K562 (cell line): ENCODE data around the gene MBOAT1. TPM values are rescaled to one million over a fixed set of nuclear protein-coding genes. Genes with fewer than 3 reads are reported as not detected.

Experiments used
- BRCA1 ChIP-seq, 2 experiments: fragments of 450-650 bp in 1 of 2; sonication (generic) in 1 of 2; formaldehyde crosslinking in 1 of 2; IDR thresholded peaks; 2 replicates each; pipeline versions ENCODE4 v1.5.0 to v1.6.1; 2017 to 2020; ENCODE audit warnings: mild to moderate bottlenecking in 1 of 2, missing genetic modification reagents in 1 of 2
- CREM ChIP-seq: IDR thresholded peaks from 2 replicates; pipeline ENCODE4 v1.6.1; 2014; ENCODE audit warnings: antibody characterized with exemption, low read depth
- ELF1 ChIP-seq: fragments of 200-800 bp; sonication (Bioruptor generic); IDR thresholded peaks from 2 replicates; pipeline ENCODE4 v1.6.1; 2016; ENCODE audit warnings: missing genetic modification characterization, missing compliant biosample characterization
- HDAC2 ChIP-seq: fragments of 450-650 bp; IDR thresholded peaks from 2 replicates; pipeline ENCODE4 v1.6.1; 2016; ENCODE audit warnings: mild to moderate bottlenecking
- HDAC6 ChIP-seq: IDR thresholded peaks from 2 replicates; pipeline ENCODE4 v1.6.1; 2012; ENCODE audit warnings: low read depth, mild to moderate bottlenecking, control low read depth, inconsistent platforms, low read length, moderate library complexity
- KAT7 ChIP-seq: sonication (generic); formaldehyde crosslinking; IDR thresholded peaks from 2 replicates; pipeline ENCODE4 v1.8.0; 2022; ENCODE audit warnings: missing genetic modification reagents, mild to moderate bottlenecking, borderline replicate concordance
- LARP7 ChIP-seq: fragments of 450-650 bp; IDR thresholded peaks from 2 replicates; pipeline ENCODE4 v1.6.1; 2016
- MCM7 ChIP-seq, 2 experiments: fragments of 450-650 bp; IDR thresholded peaks; 2 replicates each; pipeline ENCODE4 v1.6.1; 2016 to 2018
- NFYB ChIP-seq: IDR thresholded peaks from 2 replicates; pipeline ENCODE4 v1.6.1; 2011; ENCODE audit warnings: mild to moderate bottlenecking, moderate library complexity; ENCODE audit not compliant: insufficient read length; ENCODE audit errors: extremely low read depth
- NR3C1 ChIP-seq: sonication (generic); formaldehyde crosslinking; IDR thresholded peaks from 2 replicates; pipeline ENCODE4 v1.8.1; 2022; ENCODE audit warnings: missing genetic modification reagents
- PCBP2 ChIP-seq: fragments of 200-400 bp; formaldehyde crosslinking; IDR thresholded peaks from 2 replicates; pipeline ENCODE4 v1.6.1; 2018; ENCODE audit warnings: low read length, low read depth, mild to moderate bottlenecking, moderate library complexity; ENCODE audit not compliant: poor library complexity, severe bottlenecking
- PHB ChIP-seq: fragments of 250-450 bp; sonication (Bioruptor Pico); IDR thresholded peaks from 2 replicates; pipeline ENCODE4 v1.5.0; 2021
- POLR2AphosphoS2 ChIP-seq: IDR thresholded peaks from 2 replicates; pipeline ENCODE4 v1.6.1; 2012; ENCODE audit warnings: low read length, improper control_type of control experiment
- PTTG1 ChIP-seq: fragments of 450-650 bp; IDR thresholded peaks from 2 replicates; pipeline ENCODE4 v1.6.1; 2016; ENCODE audit warnings: low read depth, mild to moderate bottlenecking, missing genetic modification characterization, missing compliant biosample characterization
- SIX5 ChIP-seq, 2 experiments: IDR thresholded peaks; 2 replicates each; pipeline ENCODE4 v1.6.1; 2011; ENCODE audit warnings: low read length in 2 of 2, borderline replicate concordance in 1 of 2, low read depth in 1 of 2, mild to moderate bottlenecking in 1 of 2, moderate library complexity in 1 of 2; ENCODE audit not compliant: insufficient read depth in 1 of 2
- SMAD4 ChIP-seq: fragments of 250-450 bp; sonication (Bioruptor Pico); conservative IDR thresholded peaks from 2 replicates; pipeline ENCODE4 v1.8.0; 2021; ENCODE audit warnings: inconsistent platforms, mild to moderate bottlenecking, moderate library complexity
- SPI1 ChIP-seq: IDR thresholded peaks from 2 replicates; pipeline ENCODE4 v1.6.1; 2011; ENCODE audit warnings: low read depth, low read length, control low read depth, borderline replicate concordance
- TEAD2 ChIP-seq: fragments of 450-650 bp; IDR thresholded peaks from 2 replicates; pipeline ENCODE4 v1.6.1; 2016; ENCODE audit warnings: missing genetic modification characterization, control low read depth, missing compliant biosample characterization
- ZNF766 ChIP-seq: fragments of 200-800 bp; sonication (Bioruptor generic); conservative IDR thresholded peaks from 2 replicates; pipeline ENCODE4 v1.6.1; 2016; ENCODE audit warnings: missing genetic modification characterization, missing compliant biosample characterization
- polyA plus RNA-seq, 8 experiments: library from polyadenylated mRNA; depleted of rRNA in 4 of 8; stranded (reverse) in 5 of 8; unstranded in 3 of 8; fragments of >200 nt; fragmentation: Nextera tagmentation in 2 of 8; fragmentation: Illumina TruSeq in 1 of 8; extraction: Ambion mirVana in 2 of 8; extraction: Trizol in 1 of 8; gene quantifications; 2 replicates each; pipeline versions ENCODE4 v1.2.1 to v1.2.3, GENCODE V29; 2011 to 2014; ENCODE audit warnings: inconsistent platforms in 1 of 8, missing spikeins in 1 of 8
- total RNA-seq, 7 experiments: library from RNA; depleted of rRNA in 6 of 7; stranded (reverse); fragments of >200 nt in 6 of 7; fragmentation: Illumina TruSeq in 2 of 7; extraction: Trizol in 2 of 7; gene quantifications; 2 replicates each; pipeline versions ENCODE4 v1.2.1 to v1.2.3, GENCODE V29; 2011 to 2021; ENCODE audit warnings: low replicate concordance in 1 of 7
- TF ChIP-seq, protein P1 (sequence below), 3 experiments: fragments of 200-800 bp in 1 of 3; fragments of 250-450 bp in 1 of 3; fragments of 450-650 bp in 1 of 3; sonication (Bioruptor Pico) in 1 of 3; sonication (Bioruptor generic) in 1 of 3; formaldehyde crosslinking in 1 of 3; IDR thresholded peaks; 2 replicates each; pipeline versions ENCODE4 v1.6.1 to v1.8.0; 2016 to 2022; ENCODE audit warnings: mild to moderate bottlenecking in 2 of 3, missing genetic modification characterization in 2 of 3, missing compliant biosample characterization in 1 of 3, moderate library complexity in 1 of 3
- TF ChIP-seq, protein P2 (sequence below), 2 experiments: fragments of 250-450 bp in 1 of 2; fragments of 450-650 bp in 1 of 2; sonication (Bioruptor Pico) in 1 of 2; IDR thresholded peaks; 2 replicates each; pipeline versions ENCODE4 v1.6.1 to v1.8.0; 2016 to 2021; ENCODE audit warnings: mild to moderate bottlenecking in 2 of 2, moderate library complexity in 2 of 2, missing compliant biosample characterization in 1 of 2, missing genetic modification characterization in 1 of 2

Gene MBOAT1
- total and polyA plus RNA-seq, 9 of the 15 experiments (the other 6 are each of a cell fraction or from before 2014, with no cell fraction given), result 0.13 to 16.5 (median 10.3) TPM

DNA sequence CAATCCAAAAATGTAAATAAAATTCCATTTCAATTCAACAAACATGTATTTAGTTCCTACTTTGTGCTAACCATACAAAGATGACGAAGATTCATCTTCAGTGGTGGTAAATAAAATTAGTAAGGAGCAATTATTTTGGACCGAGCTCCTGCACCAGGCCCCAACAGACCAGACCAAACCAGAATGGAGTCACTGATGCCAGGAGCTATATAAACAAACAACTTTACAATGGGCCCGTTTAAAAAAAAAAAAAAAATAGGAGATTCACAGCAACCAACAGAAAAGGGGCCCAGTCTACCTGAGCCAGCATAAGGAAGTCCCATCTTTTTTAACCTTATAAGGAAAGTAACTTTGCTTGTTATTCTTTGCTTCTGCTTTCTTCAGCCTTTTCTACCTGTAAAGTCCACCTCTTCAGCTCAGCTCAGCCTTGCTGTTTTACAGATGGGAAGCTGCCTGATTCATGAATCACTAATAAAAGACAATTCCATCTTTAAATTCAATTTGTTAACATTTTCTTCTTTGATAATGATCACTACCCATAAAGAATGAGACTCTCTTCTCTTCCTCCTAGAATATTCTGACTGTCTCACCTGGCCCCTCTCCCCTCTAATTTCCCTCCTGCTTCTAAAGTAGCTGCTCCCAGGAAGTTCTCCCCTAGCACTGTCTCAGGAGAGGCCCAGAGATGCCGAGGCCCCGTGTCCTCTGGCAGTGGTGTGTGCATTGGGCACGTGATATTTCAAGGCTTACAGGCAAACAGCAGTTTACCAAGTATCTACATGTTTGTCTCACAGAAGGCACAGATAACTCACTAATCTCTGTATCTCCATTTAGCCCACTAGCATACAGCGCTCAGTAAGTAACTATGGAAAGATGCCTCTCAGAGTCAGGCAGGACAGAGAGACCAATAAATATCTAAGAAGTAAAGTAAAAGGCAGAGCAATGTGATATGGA is 8.4 kb downstream of the MBOAT1 start (continued):
- TF ChIP-seq SMAD4 (CRISPR knock-in tag), result peak; percentile 93
- TF ChIP-seq NR3C1, result no peak
- TF ChIP-seq ZNF766 (CRISPR knock-in tag), result peak; percentile 84
- no peak for TF ChIP-seq KAT7 (CRISPR knock-in tag)
- TF ChIP-seq CREM, result no peak
- no peak for TF ChIP-seq NFYB
- TF ChIP-seq HDAC2, result no peak
- no peak for TF ChIP-seq SPI1
- no peak for TF ChIP-seq HDAC6
- TF ChIP-seq TEAD2 (tag), result peak; percentile 67
- no peak for TF ChIP-seq PHB (CRISPR knock-in tag)
- no peak for TF ChIP-seq BRCA1 (IDR thresholded peaks at IDR 0.05)
- TF ChIP-seq BRCA1 (CRISPR knock-in tag; IDR thresholded peaks at IDR 0.05), result no peak
- TF ChIP-seq PTTG1, result peak; percentile 93
- TF ChIP-seq LARP7, result no peak
- no peak for TF ChIP-seq MCM7 (IDR thresholded peaks at IDR 0.05)
- TF ChIP-seq, protein P1, sequence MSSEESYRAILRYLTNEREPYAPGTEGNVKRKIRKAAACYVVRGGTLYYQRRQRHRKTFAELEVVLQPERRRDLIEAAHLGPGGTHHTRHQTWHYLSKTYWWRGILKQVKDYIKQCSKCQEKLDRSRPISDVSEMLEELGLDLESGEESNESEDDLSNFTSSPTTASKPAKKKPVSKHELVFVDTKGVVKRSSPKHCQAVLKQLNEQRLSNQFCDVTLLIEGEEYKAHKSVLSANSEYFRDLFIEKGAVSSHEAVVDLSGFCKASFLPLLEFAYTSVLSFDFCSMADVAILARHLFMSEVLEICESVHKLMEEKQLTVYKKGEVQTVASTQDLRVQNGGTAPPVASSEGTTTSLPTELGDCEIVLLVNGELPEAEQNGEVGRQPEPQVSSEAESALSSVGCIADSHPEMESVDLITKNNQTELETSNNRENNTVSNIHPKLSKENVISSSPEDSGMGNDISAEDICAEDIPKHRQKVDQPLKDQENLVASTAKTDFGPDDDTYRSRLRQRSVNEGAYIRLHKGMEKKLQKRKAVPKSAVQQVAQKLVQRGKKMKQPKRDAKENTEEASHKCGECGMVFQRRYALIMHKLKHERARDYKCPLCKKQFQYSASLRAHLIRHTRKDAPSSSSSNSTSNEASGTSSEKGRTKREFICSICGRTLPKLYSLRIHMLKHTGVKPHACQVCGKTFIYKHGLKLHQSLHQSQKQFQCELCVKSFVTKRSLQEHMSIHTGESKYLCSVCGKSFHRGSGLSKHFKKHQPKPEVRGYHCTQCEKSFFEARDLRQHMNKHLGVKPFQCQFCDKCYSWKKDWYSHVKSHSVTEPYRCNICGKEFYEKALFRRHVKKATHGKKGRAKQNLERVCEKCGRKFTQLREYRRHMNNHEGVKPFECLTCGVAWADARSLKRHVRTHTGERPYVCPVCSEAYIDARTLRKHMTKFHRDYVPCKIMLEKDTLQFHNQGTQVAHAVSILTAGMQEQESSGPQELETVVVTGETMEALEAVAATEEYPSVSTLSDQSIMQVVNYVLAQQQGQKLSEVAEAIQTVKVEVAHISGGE (CRISPR knock-in tag; IDR thresholded peaks at IDR 0.05), result peak in 1 of 3 experiments; percentile 73; a peak in 2 of 6 replicates
- no peak for TF ChIP-seq ELF1 (tag)
- TF ChIP-seq, protein P2, sequence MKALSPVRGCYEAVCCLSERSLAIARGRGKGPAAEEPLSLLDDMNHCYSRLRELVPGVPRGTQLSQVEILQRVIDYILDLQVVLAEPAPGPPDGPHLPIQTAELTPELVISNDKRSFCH (CRISPR knock-in tag; IDR thresholded peaks at IDR 0.05), result peak; percentile 87; the same call in 1 of the 2 replicates
- TF ChIP-seq, protein P2 (tag; IDR thresholded peaks at IDR 0.05), result peak; percentile 92
- no peak for TF ChIP-seq POLR2AphosphoS2
- TF ChIP-seq SIX5 (IDR thresholded peaks at IDR 0.05; ENCODE audit: borderline replicate concordance in 1 of 2, insufficient read depth in 1 of 2, low read depth in 1 of 2, low read length in 2 of 2), result no peak
- no peak for TF ChIP-seq PCBP2
